GM21381 (cell line): ENCODE measurements around the gene FCHO1.
A peak's percentile ranks its signal among the peaks of the same experiment; 100 is the strongest.

Experiments
- ATAC-seq: cut with Tn5 transposase; IDR thresholded peaks from one replicate; pipeline ENCODE4 v1.9.1; 2021; ENCODE audit warnings: mild to moderate bottlenecking, moderate library complexity; ENCODE audit not compliant: unreplicated experiment

FCHO1 gene

GRCh38 chr19:17751103-17751911, at the start of gene FCHO1:
Gene FCHO1, plus strand, starts transcription at chr19:17751477. Its CDS starts 3,688 bp downstream, at chr19:17755165.
- peak; percentile 37 for ATAC-seq

GRCh38 chr19:17703824-17704463, 47.3 kb upstream of the FCHO1 start:
- no peak for ATAC-seq

DNA sequence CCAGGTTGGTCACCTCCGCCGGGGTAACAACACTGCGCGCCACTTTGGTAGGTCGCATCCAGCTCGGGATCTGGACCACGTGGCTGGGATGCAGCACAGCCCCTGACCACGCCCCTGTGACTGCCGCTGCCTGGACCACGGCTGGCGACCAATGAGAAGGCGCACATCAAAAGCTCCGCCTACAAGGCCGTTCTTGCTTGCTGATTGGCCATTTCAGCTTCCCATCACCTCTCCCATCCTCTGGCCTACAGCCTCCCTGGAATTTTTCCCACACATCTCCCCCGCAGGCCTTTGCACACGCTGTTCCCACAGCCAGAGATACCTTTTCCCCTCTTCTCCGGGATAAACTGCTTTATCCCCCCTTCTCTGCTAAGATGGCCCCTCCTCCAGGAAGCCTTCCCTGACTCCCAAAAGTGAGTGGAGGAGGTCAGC, 44.5 kb upstream of the FCHO1 start:
- ATAC-seq: no peak

DNA sequence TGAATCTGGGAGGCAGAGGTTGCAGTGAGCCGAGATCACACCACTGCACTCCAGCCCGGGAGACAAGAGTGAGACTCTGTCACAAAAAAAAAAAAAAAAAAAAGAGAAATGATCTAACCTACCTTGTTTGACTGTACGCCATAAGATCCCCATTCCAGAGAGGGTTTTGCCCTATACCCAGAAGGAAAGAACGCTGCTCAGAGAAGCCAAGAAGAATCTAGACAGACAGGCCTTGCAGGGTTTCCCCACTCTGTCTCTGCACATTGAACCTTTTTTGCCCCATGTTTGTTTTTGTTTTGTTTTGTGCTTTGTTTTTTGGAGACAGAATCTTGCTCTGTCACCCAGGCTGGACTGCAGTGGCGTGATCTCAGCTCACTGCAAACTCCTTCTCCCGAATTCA, 39.4 kb upstream of the FCHO1 start:
- no peak for ATAC-seq

DNA sequence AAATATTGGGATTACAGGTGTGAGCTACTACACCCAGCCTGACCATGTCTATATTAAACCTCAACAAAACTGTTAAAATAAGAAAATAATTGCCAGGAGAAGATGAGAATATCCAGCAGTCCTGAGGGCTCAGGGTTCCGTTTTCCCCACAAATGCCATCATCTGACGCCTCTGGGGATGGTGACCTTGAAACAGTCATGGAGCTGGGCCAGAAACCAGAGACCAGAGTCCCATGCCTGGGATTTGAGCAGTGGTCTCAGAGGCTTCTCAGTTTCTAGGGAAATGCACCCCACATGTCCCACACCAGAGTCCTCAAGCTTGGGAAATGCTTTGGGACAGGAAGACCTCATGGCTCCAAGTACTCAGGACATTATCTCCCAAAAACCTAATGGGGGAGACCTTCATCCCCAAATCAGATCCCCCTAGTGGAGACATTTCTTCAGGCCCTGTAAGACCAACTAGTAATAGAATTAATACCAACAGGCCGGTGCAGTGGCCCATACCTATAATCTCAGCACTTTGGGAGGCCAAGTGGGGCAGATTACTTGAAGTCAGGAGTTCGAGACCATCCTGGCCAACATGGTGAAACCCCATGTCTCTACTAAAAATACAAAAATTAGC, 34.9 kb upstream of the FCHO1 start:
- no peak for ATAC-seq

- no peak for ATAC-seq
Measured at GRCh38 chr19:17718550-17718946, 32.7 kb upstream of the FCHO1 start.

GRCh38 chr19:17718947-17719711, 32.1 kb upstream of the FCHO1 start, which contains the start of gene MAP1S:
Gene MAP1S, plus strand, starts transcription at chr19:17719480. Its CDS starts 23 bp downstream, at chr19:17719503.
- peak; percentile 77 for ATAC-seq

- ATAC-seq: peak; percentile 36
Measured at GRCh38 chr19:17719730-17720400, 31.4 kb upstream of the FCHO1 start.

GRCh38 chr19:17720440-17720839, 30.8 kb upstream of the FCHO1 start:
- no peak for ATAC-seq

- ATAC-seq: no peak
Measured at GRCh38 chr19:17721111-17721628, 30.1 kb upstream of the FCHO1 start.

DNA sequence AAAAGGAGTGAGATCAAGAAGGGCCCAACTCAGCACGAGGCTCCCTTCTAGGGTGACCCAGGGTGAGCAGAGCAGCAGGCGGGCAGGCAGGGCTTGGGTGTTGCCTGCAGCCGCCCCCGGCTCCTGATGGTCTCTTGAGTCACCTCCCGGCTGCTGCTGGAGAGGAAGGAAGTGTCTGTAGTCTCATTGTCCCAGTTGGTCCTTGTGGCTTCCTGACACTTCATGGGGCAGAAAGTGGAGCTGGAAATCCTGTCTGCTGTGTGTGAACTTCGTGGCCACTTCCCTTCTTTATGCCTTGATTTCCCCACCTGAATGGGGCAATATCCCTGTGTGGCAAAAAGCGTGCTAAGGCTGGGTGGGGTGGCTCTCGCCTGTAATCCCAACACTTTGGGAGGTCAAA, 29.5 kb upstream of the FCHO1 start:
- ATAC-seq: no peak

DNA sequence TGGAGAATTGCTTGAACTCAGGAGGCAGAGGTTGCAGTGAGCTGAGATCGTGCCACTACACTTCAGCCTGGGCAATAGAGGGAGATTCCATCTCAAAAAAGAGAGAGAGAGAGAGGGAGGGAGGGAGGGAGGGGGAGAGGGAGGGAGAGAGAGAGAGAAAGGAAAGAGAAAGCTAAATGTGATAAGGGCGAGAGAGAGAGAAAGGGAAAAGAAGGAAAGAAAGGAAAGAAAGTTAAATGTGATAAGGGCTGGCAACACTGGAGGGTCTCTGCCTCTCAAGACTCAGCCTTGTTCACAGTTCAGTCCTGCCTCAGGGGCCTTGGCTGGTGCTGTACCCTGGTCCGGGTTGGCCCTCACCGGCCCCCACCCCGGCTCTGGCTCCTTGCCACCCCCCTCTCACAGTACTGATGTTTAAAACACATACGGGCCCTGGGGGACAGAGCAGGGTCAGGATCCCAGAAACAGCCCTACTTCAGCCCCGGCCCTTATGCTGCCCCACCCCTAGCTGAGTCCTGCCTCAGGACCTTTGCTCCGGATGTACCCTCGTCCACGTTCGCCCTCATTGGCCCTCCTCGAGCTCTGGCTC, 28.5 kb upstream of the FCHO1 start:
- no peak for ATAC-seq

GRCh38 chr19:17724655-17725054, 26.6 kb upstream of the FCHO1 start:
- no peak for ATAC-seq

DNA sequence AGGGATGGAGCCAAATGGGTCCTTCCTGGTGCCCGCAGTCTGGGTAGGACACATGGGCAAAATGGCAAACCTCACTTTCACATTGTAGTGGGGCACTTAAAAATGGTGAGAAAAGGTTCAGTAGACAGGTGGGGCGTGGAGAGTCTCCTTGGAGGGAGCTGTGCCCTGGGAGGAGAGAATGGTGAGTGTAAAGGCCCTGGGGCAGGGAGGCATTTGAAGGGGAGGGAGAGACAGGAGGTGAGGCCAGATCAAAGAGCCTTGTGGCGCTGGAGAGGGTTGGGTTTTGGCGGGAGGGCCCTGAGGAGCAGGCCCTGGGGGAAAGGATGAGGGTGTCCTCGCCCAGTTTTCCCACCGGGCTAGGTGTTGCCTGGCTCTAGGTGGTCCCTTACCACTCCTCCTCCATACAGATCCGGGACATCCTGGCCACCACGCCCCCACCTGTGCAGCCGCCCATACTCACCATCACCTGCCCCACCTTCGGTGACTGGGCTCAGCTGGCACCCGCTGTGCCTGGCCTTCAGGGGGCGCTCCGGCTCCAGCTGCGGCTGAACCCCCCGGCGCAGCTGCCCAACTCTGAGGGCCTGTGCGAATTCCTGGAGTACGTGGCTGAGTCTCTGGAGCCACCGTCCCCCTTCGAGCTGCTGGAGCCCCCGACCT, 25.7 kb upstream of the FCHO1 start:
- no peak for ATAC-seq

DNA sequence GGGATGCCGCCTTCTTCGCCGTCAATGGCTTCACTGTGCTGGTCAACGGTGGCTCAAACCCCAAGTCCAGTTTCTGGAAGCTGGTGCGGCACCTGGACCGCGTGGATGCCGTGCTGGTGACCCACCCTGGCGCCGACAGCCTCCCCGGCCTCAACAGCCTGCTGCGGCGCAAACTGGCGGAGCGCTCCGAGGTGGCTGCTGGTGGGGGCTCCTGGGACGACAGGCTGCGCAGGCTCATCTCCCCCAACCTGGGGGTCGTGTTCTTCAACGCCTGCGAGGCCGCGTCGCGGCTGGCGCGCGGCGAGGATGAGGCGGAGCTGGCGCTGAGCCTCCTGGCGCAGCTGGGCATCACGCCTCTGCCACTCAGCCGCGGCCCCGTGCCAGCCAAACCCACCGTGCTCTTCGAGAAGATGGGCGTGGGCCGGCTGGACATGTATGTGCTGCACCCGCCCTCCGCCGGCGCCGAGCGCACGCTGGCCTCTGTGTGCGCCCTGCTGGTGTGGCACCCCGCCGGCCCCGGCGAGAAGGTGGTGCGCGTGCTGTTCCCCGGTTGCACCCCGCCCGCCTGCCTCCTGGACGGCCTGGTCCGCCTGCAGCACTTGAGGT, 25.0 kb upstream of the FCHO1 start:
- no peak for ATAC-seq

GRCh38 chr19:17726964-17727773, 24.1 kb upstream of the FCHO1 start:
- ATAC-seq: no peak

- no peak for ATAC-seq
Measured at GRCh38 chr19:17727843-17728242, 23.4 kb upstream of the FCHO1 start.

GRCh38 chr19:17733127-17733526, 18.1 kb upstream of the FCHO1 start:
- no peak for ATAC-seq
